GM19468 (cell line): ENCODE data around the gene FBXO28.

Experiments used
- ATAC-seq: cut with Tn5 transposase; IDR thresholded peaks from one replicate; pipeline ENCODE4 v1.9.1; 2021; ENCODE audit warnings: mild to moderate bottlenecking, moderate library complexity, moderate number of reproducible peaks; ENCODE audit not compliant: unreplicated experiment; ENCODE audit errors: extremely low read depth

The FBXO28 gene

DNA sequence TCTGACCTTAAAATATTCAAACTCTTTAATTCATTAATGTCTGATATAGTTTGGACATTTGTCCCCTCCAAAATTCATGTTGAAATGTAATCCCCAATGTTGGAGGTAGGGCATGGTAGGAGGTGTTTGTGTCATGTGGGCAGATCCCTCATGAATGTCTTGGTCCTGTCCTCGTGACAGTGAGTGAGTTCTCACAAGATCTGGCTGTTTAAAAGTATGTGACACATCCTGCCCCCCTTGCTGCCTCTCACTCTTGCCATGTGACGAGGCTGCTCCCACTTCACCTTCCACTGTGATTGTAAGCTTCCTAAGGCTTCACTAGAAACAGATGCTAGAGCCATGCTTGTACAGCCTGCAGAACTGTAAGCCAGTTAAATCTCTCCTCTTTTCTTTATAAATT is 21.3 kb upstream of the FBXO28 start:
- ATAC-seq: no peak

DNA sequence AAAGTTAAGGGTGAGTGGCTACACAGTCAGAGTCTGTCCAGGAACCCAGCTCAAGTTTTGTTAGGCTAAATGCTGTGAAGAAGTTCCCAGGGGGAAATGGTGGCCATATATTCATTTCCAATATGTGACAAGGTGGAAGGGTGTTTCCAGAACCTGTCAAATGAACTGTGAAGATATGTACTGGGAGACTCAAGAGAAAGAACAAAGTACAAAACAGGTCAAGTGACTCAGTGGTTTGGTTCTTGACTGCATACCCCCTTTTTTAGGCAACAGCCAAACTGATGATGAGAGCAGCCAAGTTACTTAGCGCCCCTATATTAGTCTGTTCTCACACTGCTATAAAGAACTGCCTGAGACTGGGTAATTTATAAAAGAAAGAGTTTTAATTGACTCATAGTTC is 18.6 kb upstream of the FBXO28 start:
- ATAC-seq: no peak

DNA sequence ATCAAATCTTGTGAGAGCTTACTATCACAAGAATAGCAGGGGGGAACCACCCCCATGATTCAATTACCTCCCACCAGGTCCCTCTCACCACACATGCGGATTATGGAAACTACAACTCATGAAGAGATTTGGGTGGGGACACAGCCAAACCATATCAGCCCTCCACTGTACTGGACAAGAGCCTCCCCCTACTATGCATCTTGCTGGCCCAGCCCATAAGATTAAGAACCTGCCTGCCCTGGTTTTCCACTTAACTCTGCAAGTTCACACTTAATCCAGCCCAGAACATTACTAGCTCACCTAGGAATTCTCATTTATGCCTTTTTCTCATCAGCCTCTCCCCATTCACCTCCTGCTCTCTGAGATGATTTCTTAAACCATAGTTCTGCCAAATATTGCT is 18.0 kb upstream of the FBXO28 start:
- no peak for ATAC-seq

DNA sequence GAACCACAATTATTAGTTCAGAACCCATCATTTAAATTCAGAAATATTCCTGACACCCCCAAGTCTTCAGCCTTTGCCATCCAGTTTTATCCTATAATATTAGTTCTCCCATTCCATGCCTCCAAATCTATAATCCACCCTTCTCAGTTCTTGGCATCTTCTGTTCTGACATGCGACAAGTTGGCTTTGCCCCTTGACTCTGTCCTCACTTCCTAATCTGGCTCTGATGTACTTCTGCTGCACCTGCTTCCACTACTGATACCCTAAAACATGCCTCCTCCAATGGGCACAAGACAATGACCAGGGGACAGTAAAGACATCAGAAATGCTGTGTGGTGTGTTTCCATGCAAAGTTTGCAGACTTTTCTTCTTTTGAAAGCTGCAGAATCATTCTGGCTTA is 17.1 kb upstream of the FBXO28 start:
- no peak for ATAC-seq

DNA sequence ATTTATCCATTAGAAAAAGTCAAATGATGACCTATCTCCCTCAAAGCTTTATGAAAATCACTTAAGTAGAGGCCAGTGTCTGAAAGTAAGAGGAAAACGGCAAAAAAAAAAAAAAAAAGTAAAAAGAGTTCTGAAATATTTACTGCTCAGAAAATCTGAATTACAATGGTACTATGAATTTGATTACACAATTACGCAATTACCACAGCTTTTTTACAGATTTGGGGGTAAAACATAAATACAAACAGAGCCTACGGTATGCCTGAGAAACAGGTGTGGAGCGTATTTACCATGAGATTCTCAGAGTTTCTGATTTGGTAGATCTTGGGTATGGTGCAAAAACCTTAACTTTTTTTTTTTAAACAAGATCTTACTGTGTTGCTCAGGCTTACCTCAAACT is 15.9 kb upstream of the FBXO28 start:
- ATAC-seq: no peak

DNA sequence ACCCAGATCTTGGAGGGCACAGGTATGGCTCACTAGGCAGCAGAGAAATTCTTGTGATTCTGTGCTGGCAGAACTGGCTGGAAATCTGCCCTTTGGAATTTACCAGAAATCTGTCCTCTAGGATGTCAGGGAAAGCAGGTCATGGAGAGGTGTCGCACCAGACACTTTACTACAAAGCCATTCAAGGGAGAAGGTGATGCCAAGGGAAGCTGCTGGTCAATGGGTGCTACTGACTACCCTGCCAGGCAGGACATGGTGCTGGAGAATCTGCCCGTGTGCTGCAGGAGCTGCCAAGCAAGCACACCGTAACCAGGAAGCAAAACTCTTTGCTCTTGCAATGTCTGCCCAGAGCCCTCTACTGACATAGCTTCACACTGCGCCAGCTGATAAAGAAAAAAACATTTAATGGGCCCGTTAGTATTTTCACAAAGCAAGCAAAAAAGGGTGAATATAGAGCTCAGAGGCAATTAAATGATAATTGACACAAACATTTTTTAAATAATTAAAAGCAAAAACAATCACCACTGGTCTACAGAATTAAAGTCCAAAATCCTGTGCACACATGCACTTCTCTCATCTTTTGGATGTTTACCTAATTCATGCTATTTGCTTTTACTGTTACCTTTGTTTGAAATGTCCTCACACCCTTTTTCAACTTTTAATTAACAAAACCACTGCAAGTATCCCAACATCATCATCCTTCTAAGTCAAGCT is 7.2 kb upstream of the FBXO28 start:
- ATAC-seq: no peak

DNA sequence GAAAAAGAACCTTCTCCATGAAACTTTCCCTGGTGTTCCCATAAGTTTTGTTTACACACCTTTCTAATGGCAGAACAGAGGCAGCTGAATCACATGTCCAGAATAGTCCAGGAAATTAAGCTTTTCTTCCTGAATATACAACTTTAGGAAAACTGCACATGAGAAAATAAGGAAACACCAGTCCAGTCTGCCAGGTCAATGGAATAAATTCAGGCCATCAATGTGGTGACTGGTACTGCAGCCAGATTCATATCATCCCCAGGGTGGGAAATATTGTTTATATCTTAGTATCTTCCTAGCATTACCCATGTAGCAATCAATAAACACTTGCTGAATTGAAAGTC is 6.7 kb upstream of the FBXO28 start:
- no peak for ATAC-seq

DNA sequence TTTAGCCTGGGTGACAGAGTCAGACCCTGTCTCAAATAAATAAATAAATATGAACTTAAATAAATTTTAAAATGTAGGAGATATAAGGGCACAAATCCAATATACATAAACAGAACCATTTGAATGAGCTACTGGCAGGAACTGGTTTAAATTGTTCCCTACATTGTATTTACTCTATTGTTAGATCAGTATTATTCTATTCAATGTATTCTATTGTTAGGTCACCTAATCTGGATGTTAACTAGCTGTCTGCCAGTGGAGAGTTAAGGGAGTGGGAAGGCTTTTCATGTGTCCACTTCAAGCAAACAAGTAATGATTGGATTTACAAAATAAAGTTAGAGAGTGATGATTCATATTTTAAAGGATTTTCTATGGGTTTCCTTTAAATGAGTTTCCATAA is 4.9 kb upstream of the FBXO28 start:
- ATAC-seq: no peak

DNA sequence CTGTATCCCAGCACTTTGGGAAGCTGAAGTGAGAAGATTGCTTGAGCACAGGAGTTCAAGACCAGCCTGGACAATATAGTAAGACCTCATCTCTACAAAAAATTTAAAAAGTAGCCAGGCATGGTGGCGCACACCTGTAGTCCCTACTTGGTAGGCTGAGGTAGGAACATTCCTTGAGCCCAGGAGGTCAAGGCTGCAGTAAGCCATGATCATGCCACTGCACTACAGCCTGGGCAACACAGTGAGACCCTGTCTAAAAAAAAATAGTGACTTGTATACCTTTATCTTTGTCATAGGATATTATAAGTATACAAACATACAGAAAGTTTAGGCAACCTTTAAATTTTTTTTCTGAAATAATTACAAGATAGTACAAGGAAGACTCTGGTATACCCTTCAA is 3.9 kb upstream of the FBXO28 start:
- ATAC-seq: no peak

DNA sequence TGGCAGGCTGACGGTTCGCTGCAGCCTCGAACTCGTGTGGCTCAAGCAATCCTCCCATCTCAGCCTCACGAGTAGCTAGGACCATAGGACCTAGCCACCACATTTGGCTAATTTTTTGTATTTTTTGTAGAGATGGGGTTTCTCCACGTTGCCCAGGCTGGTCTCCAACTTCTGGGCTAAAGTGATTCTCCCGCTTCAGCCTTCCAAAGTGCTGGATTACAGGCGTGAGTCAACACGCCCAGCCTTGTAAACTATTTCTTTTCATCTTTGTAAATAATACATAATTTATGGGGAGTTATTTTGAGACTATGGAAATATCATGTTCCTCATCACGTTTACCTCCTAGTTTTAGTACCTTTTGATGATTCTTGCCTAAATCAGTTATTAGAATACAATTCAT is 906 bp upstream of the FBXO28 start:
- no peak for ATAC-seq

DNA sequence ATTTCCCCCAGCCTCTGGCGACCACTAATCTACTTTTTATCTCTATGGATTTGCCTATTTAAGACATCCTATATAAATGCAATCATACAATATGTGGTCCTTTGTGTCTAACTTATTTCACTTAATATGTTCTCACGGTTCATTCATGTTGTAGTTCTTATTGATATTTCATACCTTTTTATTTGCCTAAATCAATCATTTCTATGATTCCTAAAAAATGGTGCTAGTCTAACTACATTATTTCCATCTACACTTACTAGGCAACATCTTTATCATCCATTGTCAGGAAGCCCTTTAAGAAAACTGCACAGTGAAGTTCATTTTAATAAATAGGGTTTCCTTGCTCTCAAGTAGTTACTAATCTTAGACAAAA is 380 bp upstream of the FBXO28 start:
- no peak for ATAC-seq

DNA sequence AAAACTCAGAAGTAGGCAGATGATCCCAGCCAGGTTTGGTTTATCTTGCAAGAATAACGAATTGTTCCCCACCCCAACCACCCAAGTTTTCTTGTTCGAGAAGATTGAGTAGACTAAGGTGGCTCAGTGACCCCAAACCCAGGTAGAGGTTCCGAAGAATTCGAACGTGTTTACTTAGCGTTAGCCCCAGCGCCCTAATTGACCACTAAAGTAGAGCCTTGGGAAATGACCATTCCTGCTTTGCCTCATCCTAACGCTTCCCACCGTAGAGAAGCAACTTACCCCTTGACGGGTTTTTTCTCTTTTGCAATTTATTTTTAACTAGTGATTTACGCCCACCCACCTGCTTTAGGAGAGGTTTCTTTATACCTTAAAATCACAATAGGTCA is 870 bp downstream of the FBXO28 start:
- ATAC-seq: no peak

DNA sequence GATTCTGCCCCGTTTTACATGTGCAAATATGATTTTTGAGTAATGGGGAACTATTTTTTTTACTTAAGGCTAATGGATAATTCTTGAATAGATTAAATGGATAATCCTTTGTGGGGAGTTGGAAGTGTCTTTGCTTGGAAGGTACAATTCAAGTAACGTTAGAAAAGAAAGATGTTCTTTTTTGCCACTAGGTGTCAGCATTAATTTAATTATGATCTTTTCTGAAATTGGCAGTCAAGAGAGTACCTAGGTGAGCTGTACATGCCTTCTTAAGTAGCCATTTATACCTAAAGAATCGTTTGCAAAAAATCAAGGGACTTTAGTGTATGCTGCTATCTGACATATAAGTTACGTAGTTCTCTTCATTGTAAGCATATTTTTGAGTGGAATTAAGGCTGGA is 2.2 kb downstream of the FBXO28 start:
- no peak for ATAC-seq

DNA sequence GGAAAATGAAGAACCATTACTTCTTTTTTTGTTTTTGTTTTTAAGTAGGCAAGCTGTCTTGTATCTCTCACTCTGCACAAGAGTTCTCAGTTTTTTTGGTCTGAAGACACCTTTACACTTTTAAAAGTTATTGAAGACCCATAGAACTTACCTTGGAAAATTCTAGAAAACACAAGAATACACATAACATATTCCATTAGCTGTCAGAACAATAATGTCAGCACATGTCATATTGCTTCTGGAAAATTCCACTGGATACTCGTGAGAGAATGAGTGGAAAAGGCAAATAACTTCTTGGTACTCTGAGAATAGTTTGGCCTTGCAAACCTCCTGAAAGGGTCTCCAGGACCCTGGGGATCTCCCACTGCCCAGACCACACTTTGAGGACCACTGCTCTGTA is 4.8 kb downstream of the FBXO28 start:
- ATAC-seq: no peak

DNA sequence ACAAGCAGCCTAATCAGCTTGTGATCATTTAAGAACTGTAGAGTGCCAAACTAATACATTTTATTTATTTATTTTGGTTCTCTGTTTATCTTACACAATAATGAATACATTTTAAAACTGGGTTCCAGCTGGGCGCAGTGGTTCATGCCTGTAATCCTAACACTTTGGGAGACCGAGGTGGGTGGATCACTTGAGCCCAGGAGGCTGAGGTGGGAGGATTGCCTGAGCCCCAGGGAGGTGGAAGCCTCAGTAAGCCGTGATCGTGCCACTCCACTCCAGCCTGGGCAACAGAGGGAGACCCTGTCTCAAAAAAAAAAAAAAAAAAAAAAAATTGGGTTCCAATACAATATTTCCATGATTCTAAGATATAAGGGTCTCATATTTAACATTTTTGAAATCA is 9.2 kb downstream of the FBXO28 start:
- no peak for ATAC-seq

DNA sequence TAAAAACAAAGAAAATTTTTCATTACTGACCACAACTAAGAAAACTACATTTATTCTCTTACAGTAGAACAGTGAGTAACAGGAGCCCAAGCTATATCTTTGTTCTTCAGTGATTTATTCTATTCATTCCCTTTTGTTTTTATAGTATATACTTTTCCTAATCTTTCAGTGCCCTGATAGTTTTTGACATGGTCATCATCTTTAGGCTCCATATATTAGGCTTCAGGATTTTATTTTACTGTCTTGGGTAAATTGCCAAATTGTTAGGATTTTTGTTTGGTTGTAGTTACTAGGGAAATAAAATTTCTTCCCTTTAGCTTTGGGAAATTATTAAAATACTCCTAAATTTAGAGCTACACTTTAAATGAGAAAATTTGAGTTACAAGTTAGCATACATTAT is 10.3 kb downstream of the FBXO28 start:
- ATAC-seq: no peak

DNA sequence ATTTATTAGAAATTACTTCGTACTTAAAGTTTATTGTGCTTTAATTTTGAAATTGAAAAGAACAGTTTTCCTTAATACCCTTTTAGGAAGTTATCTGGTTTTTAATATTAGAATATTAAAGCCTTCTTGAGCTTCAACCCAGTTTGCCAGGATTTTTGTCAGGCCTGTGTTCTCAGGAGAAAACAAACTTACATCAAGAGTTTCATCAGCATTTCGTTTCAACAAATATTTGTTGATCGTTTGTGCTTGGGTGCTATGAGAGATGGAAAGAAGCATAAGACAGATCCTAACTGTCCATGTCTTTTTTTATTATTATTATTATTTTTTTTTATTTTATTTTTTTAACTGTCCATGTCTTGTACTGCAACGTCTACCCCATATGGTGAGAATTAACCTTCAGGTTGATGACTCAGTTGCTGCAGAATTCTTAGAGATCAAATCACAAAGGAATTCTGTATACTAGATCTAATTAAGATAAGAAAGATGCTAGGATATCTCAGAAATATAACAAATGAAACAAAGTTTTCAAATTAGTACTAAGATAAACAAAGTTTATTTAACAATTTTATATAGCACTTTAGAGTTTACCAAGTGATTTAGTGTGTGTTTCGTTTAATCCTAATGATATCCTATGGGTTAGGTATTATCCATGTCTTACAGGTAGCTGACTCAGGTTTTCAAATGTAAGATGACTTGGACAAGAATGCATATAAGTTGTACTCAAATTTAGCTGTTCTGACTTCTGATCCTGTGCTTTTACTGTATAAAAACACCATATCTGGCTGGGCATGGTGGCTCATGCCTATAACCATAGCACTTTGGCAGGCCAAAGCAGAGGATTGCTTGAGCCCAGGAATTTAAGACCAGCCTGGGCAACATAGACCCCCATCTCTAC is 14.3 kb downstream of the FBXO28 start:
- ATAC-seq: no peak

DNA sequence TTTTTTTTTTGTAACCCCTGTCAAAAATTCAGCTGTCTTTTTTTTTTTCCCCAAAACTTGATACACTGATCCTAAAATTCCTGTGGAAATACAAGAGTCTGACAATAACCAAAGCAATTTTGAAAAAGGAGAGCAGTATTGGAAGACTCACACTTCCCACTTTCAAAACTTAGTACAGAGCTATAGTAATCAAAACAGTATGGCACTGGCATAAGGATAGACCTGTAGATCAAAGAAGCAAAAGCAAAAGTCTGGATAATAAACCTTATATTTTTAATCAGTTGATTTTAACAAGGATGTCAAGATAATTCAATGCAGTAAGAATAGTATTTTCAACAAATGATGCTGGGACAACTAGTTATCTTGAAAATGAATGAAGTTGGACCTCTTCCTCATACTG is 17.3 kb downstream of the FBXO28 start:
- ATAC-seq: no peak

DNA sequence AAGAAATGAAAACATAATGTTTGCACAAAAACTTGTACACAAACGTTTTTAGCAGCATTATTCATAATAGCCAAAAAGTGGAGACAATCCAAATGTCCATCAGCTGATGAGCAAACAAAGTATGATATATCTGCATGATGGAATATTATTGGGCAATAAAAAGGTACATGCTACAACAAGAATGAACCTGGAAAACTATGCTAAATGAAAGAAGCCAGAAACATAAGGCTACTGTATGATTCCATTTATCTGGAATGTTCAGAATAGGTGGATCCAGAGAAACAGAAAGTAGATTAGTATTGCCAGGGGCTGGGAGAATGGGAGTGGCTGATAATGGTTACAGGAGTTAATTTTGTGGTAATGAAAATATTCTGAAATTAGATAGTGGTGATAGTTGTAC is 19.0 kb downstream of the FBXO28 start:
- no peak for ATAC-seq

DNA sequence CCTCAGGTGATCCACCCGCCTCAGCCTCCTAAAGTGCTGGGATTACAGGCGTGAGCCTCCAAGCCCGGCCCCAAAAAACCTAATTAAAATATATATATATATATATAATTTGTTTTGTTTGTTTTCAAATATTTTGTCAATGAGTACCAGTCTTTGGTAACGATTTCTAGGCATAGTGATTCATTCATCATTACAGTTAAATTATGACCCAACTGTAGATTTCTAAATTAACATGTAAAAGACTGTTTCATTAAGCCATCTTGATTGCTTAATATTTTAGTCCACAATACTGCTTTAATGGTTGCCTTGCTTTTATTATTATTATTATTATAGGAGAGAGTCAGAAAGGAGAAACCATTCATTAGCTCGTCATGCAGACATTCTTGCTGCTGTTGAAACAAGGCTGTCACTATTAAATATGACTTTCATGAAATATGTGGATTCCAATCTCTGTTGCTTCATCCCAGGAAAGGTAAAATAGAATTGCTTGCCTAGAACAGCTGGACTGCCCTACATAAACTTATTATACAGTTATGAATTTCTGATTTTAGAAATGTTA is 19.9 kb downstream of the FBXO28 start:
- no peak for ATAC-seq

DNA sequence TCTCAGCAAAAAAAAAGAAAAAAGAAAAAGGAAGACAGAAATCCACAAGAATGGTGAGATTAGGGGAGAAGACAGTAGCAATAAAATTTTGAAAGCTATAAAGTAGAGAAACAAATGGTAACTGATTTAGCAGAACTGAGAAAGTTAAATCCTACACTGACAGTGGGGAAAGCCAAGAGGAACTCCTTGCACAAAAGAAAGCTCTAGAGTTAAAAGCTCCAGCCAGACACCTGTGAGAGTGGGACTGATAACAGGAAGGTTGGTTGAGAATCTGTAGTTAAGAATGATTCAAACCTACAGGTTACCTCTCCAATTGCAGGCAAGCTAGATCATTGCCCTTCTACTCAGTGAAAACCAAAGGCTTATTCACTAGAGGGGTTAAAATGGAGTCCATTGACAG is 23.6 kb downstream of the FBXO28 start:
- no peak for ATAC-seq

DNA sequence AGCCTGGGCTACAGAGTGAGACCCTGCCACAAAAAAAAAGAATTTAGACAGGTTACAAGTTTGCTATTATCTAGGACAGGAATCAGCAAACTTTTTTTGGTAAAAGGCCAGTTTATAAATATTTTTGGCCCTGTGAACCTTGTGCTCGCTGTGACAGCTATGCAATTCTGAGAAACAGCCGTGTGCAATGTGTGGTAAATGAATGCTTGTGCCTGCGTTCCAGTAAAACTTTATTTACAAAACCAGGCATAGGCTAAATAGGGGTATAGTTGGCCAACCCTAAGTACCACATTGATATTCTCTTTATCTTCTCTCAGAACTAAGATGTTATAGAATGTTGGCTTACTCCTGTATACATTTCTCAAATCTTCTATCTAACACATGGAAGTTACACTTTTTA is 24.3 kb downstream of the FBXO28 start:
- no peak for ATAC-seq
